Caco-2 (cell line): ENCODE results near the gene EFNA3. TPM values are rescaled to one million over a fixed set of nuclear protein-coding genes. Genes with fewer than 3 reads are reported as not detected.

Experiments
- BruUV-seq: library from RNA; stranded (reverse); fragments of 400-500 nt; replicated peaks from 2 replicates; lab custom pipeline; 2021; lab: Mats Ljungman, UMichigan
- CTCF ChIA-PET: fragments of 300-600 bp; sonication (Branson Sonifier 250); formaldehyde crosslinking; loops from one replicate; lab custom pipeline; 2022; ENCODE audit warnings: antibody characterized with exemption; lab: Charles Lee
- POLR2A ChIA-PET: fragments of 300-600 bp; sonication (Branson Sonifier 250); formaldehyde crosslinking; loops from one replicate; lab custom pipeline; 2022; ENCODE audit warnings: antibody characterized with exemption; lab: Charles Lee
- DNase-seq, 2 experiments: peaks; one replicate each; pipeline versions ENCODE4 v3.0.0 to v3.0.0-alpha.2; 2020 to 2022
- H3K27me3 ChIP-seq: replicated peaks from 2 replicates; pipeline ENCODE4 v1.6.0; 2011; ENCODE audit warnings: low read length; ENCODE audit not compliant: control insufficient read depth, insufficient read depth
- H3K36me3 ChIP-seq: 2 replicates; pipeline ENCODE4 v1.5.1; 2011; ENCODE audit warnings: low read length; ENCODE audit not compliant: control insufficient read depth, insufficient read depth
- H3K4me1 ChIP-seq: fragments of 250-450 bp; sonication (Bioruptor Pico); 2 replicates; pipeline ENCODE4 v1.5.1; 2020; ENCODE audit warnings: mild to moderate bottlenecking
- H3K4me3 ChIP-seq: 2 replicates; pipeline ENCODE4 v1.5.1; 2011; ENCODE audit warnings: low read depth, mild to moderate bottlenecking, control low read depth, low read length
- H3K9me3 ChIP-seq: fragments of 250-450 bp; sonication (Bioruptor Pico); 2 replicates; pipeline ENCODE4 v1.5.1; 2020; ENCODE audit warnings: mild to moderate bottlenecking, moderate library complexity
- H3K27ac Mint-ChIP-seq: one replicate; pipeline ENCODE4 v1.8.0; 2022; ENCODE audit warnings: mixed read lengths; ENCODE audit not compliant: unreplicated experiment
- H3K27me3 Mint-ChIP-seq: one replicate; pipeline ENCODE4 v1.8.0; 2022; ENCODE audit warnings: mixed read lengths; ENCODE audit not compliant: insufficient read depth, unreplicated experiment
- H3K36me3 Mint-ChIP-seq: one replicate; pipeline ENCODE4 v1.8.0; 2022; ENCODE audit warnings: mild to moderate bottlenecking, mixed read lengths; ENCODE audit not compliant: insufficient read depth, unreplicated experiment
- H3K4me1 Mint-ChIP-seq: one replicate; pipeline ENCODE4 v1.8.0; 2022; ENCODE audit warnings: low read depth, mixed read lengths; ENCODE audit not compliant: unreplicated experiment
- H3K4me3 Mint-ChIP-seq: one replicate; pipeline ENCODE4 v1.8.0; 2022; ENCODE audit warnings: mild to moderate bottlenecking, moderate library complexity, mixed read lengths; ENCODE audit not compliant: unreplicated experiment
- H3K9me3 Mint-ChIP-seq: one replicate; pipeline ENCODE4 v1.8.0; 2022; ENCODE audit warnings: mixed read lengths; ENCODE audit not compliant: unreplicated experiment
- CTCF ChIP-seq, 2 experiments: fragments of 200-600 bp in 1 of 2; IDR thresholded peaks; 1 replicate in 1 of 2; 2 replicates in 1 of 2; pipeline versions ENCODE4 v1.5.1 to v1.8.0; 2011 to 2022; ENCODE audit warnings: antibody characterized with exemption in 1 of 2, control low read depth in 1 of 2, inconsistent platforms in 1 of 2, low read depth in 1 of 2, low read length in 1 of 2, mild to moderate bottlenecking in 1 of 2, moderate library complexity in 1 of 2; ENCODE audit not compliant: insufficient read depth in 1 of 2, severe bottlenecking in 1 of 2, unreplicated experiment in 1 of 2
- intact Hi-C: fragments of 100-400 bp; cut with micrococcal nuclease; formaldehyde crosslinking; loops from one replicate; pipeline ENCODE4 v1.10.0; 2022; ENCODE audit not compliant: unreplicated experiment
- total RNA-seq: library from RNA; stranded (reverse); gene quantifications from 2 replicates; pipeline ENCODE4 v1.2.3, GENCODE V29; 2022

EFNA3 gene
- total RNA-seq, 1 experiment from 2014 or later = 3.5 TPM

GRCh38 chr1:155033524-155033923, 45.1 kb upstream of the EFNA3 start, which contains the start of the genes DCST1 and DCST2:
Gene DCST1, plus strand, starts transcription at chr1:155033824. Its CDS starts 213 bp downstream, at chr1:155034037.
Gene DCST2, minus strand, starts transcription at chr1:155033781. Its CDS starts 80 bp downstream, at chr1:155033701.
- no peak within 1 kb of the TSS for H3K4me3 ChIP-seq
- no peaks in the 10 kb centered on the region for H3K27me3 ChIP-seq
- no peak for TF ChIP-seq CTCF (IDR thresholded peaks at IDR 0.05; ENCODE audit: insufficient read depth in 1 of 2, low read depth in 1 of 2, low read length in 1 of 2, severe bottlenecking in 1 of 2, unreplicated experiment in 1 of 2)
- no peaks in the 10 kb centered on the region for H3K9me3 Mint-ChIP-seq
- no peaks in the 10 kb centered on the region for H3K4me1 ChIP-seq
- H3K27ac Mint-ChIP-seq = no peak within 1 kb of the TSS
- ChIA-PET POLR2A (no interaction called here), CTCF (interaction anchor here (1.1 kb wide), 1 partner anchor 16 kb away, joined by 3 read pairs; no protein-coding TSS in a partner anchor)
- no peaks in the 10 kb centered on the region for H3K36me3 ChIP-seq
- H3K27me3 Mint-ChIP-seq = peaks cover 4% of the 10 kb centered on the region
- BruUV-seq = no TSS peak
- no peaks in the 10 kb centered on the region for H3K9me3 ChIP-seq
- intact Hi-C loops = no loop called here
- no peak within 1 kb of the TSS for H3K4me3 Mint-ChIP-seq
- no peak for DNase-seq
- peaks cover 6% of the 10 kb centered on the region for H3K4me1 Mint-ChIP-seq
- no peaks in the 10 kb centered on the region for H3K36me3 Mint-ChIP-seq

DNA sequence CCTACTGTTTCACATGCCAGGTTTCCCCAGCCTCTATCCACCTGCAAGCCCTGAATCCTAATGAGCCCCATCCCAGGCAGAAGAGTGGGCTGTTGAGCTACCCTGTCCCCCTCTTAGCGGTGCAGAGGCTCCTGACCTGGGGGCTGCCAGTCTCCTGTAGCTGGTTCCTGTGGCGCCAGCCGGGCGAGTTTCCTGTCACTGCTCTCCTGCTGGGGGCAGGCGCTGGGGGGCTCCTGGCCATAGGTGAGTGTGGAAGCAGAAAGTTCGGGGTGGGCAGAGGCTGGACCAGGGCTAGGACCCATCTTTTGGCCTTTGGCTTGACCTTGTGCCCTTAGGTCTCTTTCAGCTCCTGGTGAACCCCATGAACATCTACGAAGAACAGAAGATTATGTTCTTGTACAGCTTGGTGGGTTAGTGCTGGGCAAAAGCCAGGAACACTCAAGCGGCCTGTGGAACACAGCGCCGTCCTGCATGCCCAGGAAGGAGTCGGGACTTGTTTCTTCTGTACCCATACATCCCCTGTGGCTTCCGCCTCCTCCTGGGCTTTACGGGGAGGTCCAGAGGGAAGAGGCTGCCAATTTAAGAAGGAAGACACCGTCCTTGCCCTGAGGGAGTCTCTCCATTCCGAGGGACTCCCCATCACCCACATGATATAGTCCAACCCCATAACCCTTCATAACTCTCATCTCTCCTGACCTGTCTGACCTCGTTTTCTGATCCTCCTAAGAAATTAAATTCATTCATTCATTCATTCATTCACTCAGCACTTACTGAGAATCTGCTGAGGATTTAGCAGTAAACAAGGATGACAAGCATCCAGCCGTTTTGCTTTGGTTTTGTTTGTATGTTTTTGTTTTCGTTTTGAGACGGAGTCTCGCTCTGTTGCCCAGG, 44.1 kb upstream of the EFNA3 start:
- POLR2A ChIA-PET = no interaction called here
- peaks cover 10% of the 10 kb centered on the region for H3K4me1 Mint-ChIP-seq

More for the DNA sequence above, 44.1 kb upstream of the EFNA3 start:
- BruUV-seq = no TSS peak
- no peak for TF ChIP-seq CTCF (IDR thresholded peaks at IDR 0.05; ENCODE audit: insufficient read depth in 1 of 2, low read depth in 1 of 2, low read length in 1 of 2, severe bottlenecking in 1 of 2, unreplicated experiment in 1 of 2)
- Histone ChIP-seq H3K9me3 (no peaks in the 10 kb centered on the region), H3K36me3 (no peaks in the 10 kb centered on the region), H3K4me1 (no peaks in the 10 kb centered on the region), H3K27me3 (no peaks in the 10 kb centered on the region), H3K4me3 (no peak overlapping the region)
- Mint-ChIP-seq H3K36me3 (no peaks in the 10 kb centered on the region), H3K4me3 (no peak overlapping the region), H3K9me3 (no peaks in the 10 kb centered on the region), H3K27me3 (peaks cover 4% of the 10 kb centered on the region), H3K27ac (no peak overlapping the region)
- no peak for DNase-seq
- CTCF ChIA-PET = interaction anchor here (0.8 to 1.1 kb wide), 2 partner anchors 10 to 17 kb away, joined by 3 to 5 read pairs; no protein-coding TSS in a partner anchor
- intact Hi-C loops = no loop called here
